NCI-H1436 (cell line): ENCODE data around the gene SAMSN1.
"Not testable (repeated sequence)": the region's sequence is repeated elsewhere in the genome, so short reads cannot be mapped to it uniquely, and the experiment has no call there.

ENCODE experiments used
- DNase-seq: peaks from one replicate; lab custom pipeline; 2025; lab: John Stamatoyannopoulos, UW

Gene SAMSN1

GRCh38 chr21:14566894-14567293 is 20.8 kb upstream of the SAMSN1 start:
- DNase-seq = no peak

- no peak for DNase-seq
These were observed 16.8 kb upstream of the SAMSN1 start for GRCh38 chr21:14562959-14563358.

- DNase-seq = no peak
These were observed 14.4 kb upstream of the SAMSN1 start for GRCh38 chr21:14560555-14560954.

- DNase-seq = no peak
These were observed 14.0 kb upstream of the SAMSN1 start for GRCh38 chr21:14560139-14560538.

GRCh38 chr21:14559102-14559501 is 13.0 kb upstream of the SAMSN1 start:
- DNase-seq = no peak

- DNase-seq = no peak
These were observed 11.3 kb upstream of the SAMSN1 start for GRCh38 chr21:14557413-14557812.

- no peak for DNase-seq
These were observed 8.8 kb upstream of the SAMSN1 start for GRCh38 chr21:14554948-14555347.

GRCh38 chr21:14553422-14553821 is 7.3 kb upstream of the SAMSN1 start:
- DNase-seq = no peak

- DNase-seq = no peak
These were observed 5.6 kb upstream of the SAMSN1 start for GRCh38 chr21:14551741-14552140.

- no peak for DNase-seq
These were observed 4.0 kb upstream of the SAMSN1 start for GRCh38 chr21:14550135-14550534.

GRCh38 chr21:14548779-14549178 is 2.7 kb upstream of the SAMSN1 start:
- DNase-seq = no peak

GRCh38 chr21:14547834-14548513 is 1.9 kb upstream of the SAMSN1 start:
- DNase-seq = no peak

- not testable (repeated sequence) for DNase-seq
These were observed 604 bp upstream of the SAMSN1 start for GRCh38 chr21:14546719-14547118.

- DNase-seq = no peak
These were observed 2.1 kb downstream of the SAMSN1 start for GRCh38 chr21:14543983-14544382.

GRCh38 chr21:14542638-14543037 is 3.5 kb downstream of the SAMSN1 start:
- no peak for DNase-seq

- DNase-seq = no peak
These were observed 4.1 kb downstream of the SAMSN1 start for GRCh38 chr21:14541841-14542490.

- no peak for DNase-seq
These were observed 7.6 kb downstream of the SAMSN1 start for GRCh38 chr21:14538483-14538882.

- DNase-seq = no peak
These were observed 9.2 kb downstream of the SAMSN1 start for GRCh38 chr21:14536929-14537328.

- no peak for DNase-seq
These were observed 10.4 kb downstream of the SAMSN1 start for GRCh38 chr21:14535702-14536101.

GRCh38 chr21:14533499-14534428 is 12.4 kb downstream of the SAMSN1 start:
- DNase-seq = no peak

GRCh38 chr21:14531757-14532316 is 14.3 kb downstream of the SAMSN1 start:
- no peak for DNase-seq

GRCh38 chr21:14530592-14530991 is 15.5 kb downstream of the SAMSN1 start:
- DNase-seq = no peak
